Measurements from ENCODE around the gene C14orf180.

C14orf180 gene

GRCh38 chr14:104594310-104595046 lies 14.9 kb downstream of the C14orf180 start:
- DNase-seq = no peak

- DNase-seq = peak in 1 of 5 donors; percentile 2
These were observed 15.6 kb downstream of the C14orf180 start for GRCh38 chr14:104595116-104595675.

GRCh38 chr14:104595911-104596450 lies 16.4 kb downstream of the C14orf180 start:
- no peak for DNase-seq

GRCh38 chr14:104596451-104596918 lies 16.9 kb downstream of the C14orf180 start:
- no peak for DNase-seq

- DNase-seq = no peak
These were observed 17.4 kb downstream of the C14orf180 start for GRCh38 chr14:104596927-104597351.

GRCh38 chr14:104597576-104597975 lies 18.0 kb downstream of the C14orf180 start:
- DNase-seq = no peak

- peak in 1 of 5 donors; percentile 8 for DNase-seq
These were observed 18.7 kb downstream of the C14orf180 start for GRCh38 chr14:104598039-104598909.

- DNase-seq = peak in 1 of 5 donors; percentile 7
These were observed 19.3 kb downstream of the C14orf180 start for GRCh38 chr14:104598910-104599273.

- no peak for DNase-seq
These were observed 19.9 kb downstream of the C14orf180 start for GRCh38 chr14:104599446-104599845.

- DNase-seq = peak in 1 of 5 donors; percentile 7
These were observed 20.6 kb downstream of the C14orf180 start for GRCh38 chr14:104600141-104600643.

- DNase-seq = no peak
These were observed 21.2 kb downstream of the C14orf180 start for GRCh38 chr14:104600805-104601204.

GRCh38 chr14:104601786-104602185 lies 22.2 kb downstream of the C14orf180 start:
- DNase-seq = peak in 1 of 5 donors; percentile 5

- DNase-seq = no peak
These were observed 22.9 kb downstream of the C14orf180 start for GRCh38 chr14:104602315-104602932.

- DNase-seq = no peak
These were observed 23.4 kb downstream of the C14orf180 start for GRCh38 chr14:104602933-104603325.

GRCh38 chr14:104603711-104604401 lies 24.3 kb downstream of the C14orf180 start:
- no peak for DNase-seq

- DNase-seq = no peak
These were observed 25.2 kb downstream of the C14orf180 start, which contains the start of gene TMEM179 for GRCh38 chr14:104604458-104605449. TSS of gene TMEM179 (minus strand) at chr14:104604772. CDS start at chr14:104604741, 31 bp downstream.

- no peak for DNase-seq
These were observed 30.1 kb downstream of the C14orf180 start for GRCh38 chr14:104609666-104610065.

- DNase-seq = no peak
These were observed 31.3 kb downstream of the C14orf180 start for GRCh38 chr14:104610749-104611310.

GRCh38 chr14:104611881-104612280 lies 32.3 kb downstream of the C14orf180 start:
- no peak for DNase-seq

Data from T-helper 1 cell (primary cell).